ENCODE measurements around the gene RILPL2. TPM values are rescaled to one million over a fixed set of nuclear protein-coding genes. Genes with fewer than 3 reads are reported as not detected.
A peak's percentile ranks its signal among the peaks of the same experiment; 100 is the strongest.
"Not testable (repeated sequence)": the region's sequence is repeated elsewhere in the genome, so short reads cannot be mapped to it uniquely, and the experiment has no call there.

The RILPL2 gene
- total and polyA plus RNA-seq, 3 experiments from 2014 or later, result 8.4 to 27.6 (median 26.9) TPM

- no peak overlapping the region for H3K4me3 Mint-ChIP-seq
- peaks cover 2% of the 10 kb centered on the region for H3K4me1 ChIP-seq (ENCODE audit: insufficient read depth, low read length)
- no peaks in the 10 kb centered on the region for H3K27me3 Mint-ChIP-seq
- DNase-seq, result no peak
- H3K27ac ChIP-seq (ENCODE audit: low read depth, low read length), result no peak overlapping the region
- H3K9me3 ChIP-seq (ENCODE audit: low read length), result no peaks in the 10 kb centered on the region
- H3K27ac Mint-ChIP-seq, result peak overlapping the region in 2 of 8 donors; percentile 48 to 60
- no peaks in the 10 kb centered on the region for H3K27me3 ChIP-seq (ENCODE audit: insufficient read depth, low read length, poor library complexity, severe bottlenecking)
- H3K36me3 ChIP-seq (ENCODE audit: insufficient read depth, low read length), result peaks cover 13% of the 10 kb centered on the region
- no peak overlapping the region for H3K4me3 ChIP-seq (ENCODE audit: low read length)
- H3K36me3 Mint-ChIP-seq, result peaks cover 0 to 53% (median 8%) of the 10 kb centered on the region in 3 donors
- H3K9me3 Mint-ChIP-seq, result no peaks in the 10 kb centered on the region
- POLR2A ChIA-PET, result interaction anchor here (0.5 kb wide), 1 partner anchor 18 kb away, joined by 3 read pairs; no protein-coding TSS in a partner anchor
- peaks cover 26 to 44% (median 43%) of the 10 kb centered on the region in 3 donors for H3K4me1 Mint-ChIP-seq
- CTCF ChIA-PET, result interaction anchor here (0.8 to 1.3 kb wide), 2 partner anchors 17 to 100 kb away, joined by 3 read pairs; no protein-coding TSS in a partner anchor
Measured at GRCh38 chr12:123465084-123465483, 28.6 kb upstream of the RILPL2 start.

- peaks cover 13% of the 10 kb centered on the region for H3K36me3 ChIP-seq (ENCODE audit: insufficient read depth, low read length)
- POLR2A ChIA-PET, result interaction anchor here (0.6 to 0.7 kb wide), 2 partner anchors 85 to 106 kb away, joined by 3 to 4 read pairs; no protein-coding TSS in a partner anchor
- H3K27me3 ChIP-seq (ENCODE audit: insufficient read depth, low read length, poor library complexity, severe bottlenecking); H3K9me3 ChIP-seq (ENCODE audit: low read length); H3K4me3 ChIP-seq (ENCODE audit: low read length); H3K27ac ChIP-seq (ENCODE audit: low read depth, low read length); H3K27me3 Mint-ChIP-seq; H3K9me3 Mint-ChIP-seq; CTCF ChIA-PET; DNase-seq: not testable (repeated sequence)
- Mint-ChIP-seq H3K4me1 (peaks cover 37 to 56% (median 50%) of the 10 kb centered on the region in 3 donors), H3K27ac (peak overlapping the region in 3 of 8 donors; percentile 58 to 85 (median 76)), H3K36me3 (peaks cover 0 to 55% (median 10%) of the 10 kb centered on the region in 3 donors), H3K4me3 (peak overlapping the region in 1 of 7 donors; percentile 30)
- peaks cover 16% of the 10 kb centered on the region for H3K4me1 ChIP-seq (ENCODE audit: insufficient read depth, low read length)
Measured at GRCh38 chr12:123463174-123463573, 26.7 kb upstream of the RILPL2 start.

GRCh38 chr12:123457980-123458779 is 21.7 kb upstream of the RILPL2 start, which contains the start of gene SNRNP35:
SNRNP35 (plus strand) TSS chr12:123458139; CDS start chr12:123465541, 7,402 bp downstream.
- Mint-ChIP-seq H3K4me3 (peak within 1 kb of the TSS; percentile 97 to 100 (median 100)), H3K27ac (peak within 1 kb of the TSS; percentile 98 to 100 (median 100)), H3K36me3 (peaks cover 0 to 22% (median 6%) of the 10 kb centered on the region in 3 donors), H3K9me3 (no peaks in the 10 kb centered on the region), H3K4me1 (peaks cover 27 to 37% (median 31%) of the 10 kb centered on the region in 3 donors), H3K27me3 (no peaks in the 10 kb centered on the region)
- Histone ChIP-seq H3K27me3 (ENCODE audit: insufficient read depth, low read length, poor library complexity, severe bottlenecking) (no peaks in the 10 kb centered on the region), H3K4me3 (ENCODE audit: low read length) (peak within 1 kb of the TSS; percentile 98), H3K9me3 (ENCODE audit: low read length) (no peaks in the 10 kb centered on the region), H3K4me1 (ENCODE audit: insufficient read depth, low read length) (peaks cover 16% of the 10 kb centered on the region), H3K36me3 (ENCODE audit: insufficient read depth, low read length) (no peaks in the 10 kb centered on the region), H3K27ac (ENCODE audit: low read depth, low read length) (peak within 1 kb of the TSS; percentile 98)
- peak; percentile 79 to 91 (median 85) for DNase-seq
- CTCF ChIA-PET, result interaction anchor here (0.6 to 2.7 kb wide), 10 partner anchors 10 to 256 kb away, joined by 3 to 9 read pairs (median 4); partner anchors contain the start of gene SBNO1
- POLR2A ChIA-PET, result interaction anchor here (0.8 to 3.4 kb wide), 16 partner anchors 8 to 1668 kb away, joined by 3 to 36 read pairs (median 4); partner anchors contain the start of genes KMT5A, RILPL2 and SBNO1

- CTCF ChIA-PET, result no interaction called here
- H3K27me3 ChIP-seq (ENCODE audit: insufficient read depth, low read length, poor library complexity, severe bottlenecking), result no peaks in the 10 kb centered on the region
- Mint-ChIP-seq H3K4me1 (peaks cover 12 to 15% (median 14%) of the 10 kb centered on the region in 3 donors), H3K4me3 (peak overlapping the region in 1 of 7 donors; percentile 51), H3K9me3 (no peaks in the 10 kb centered on the region), H3K27me3 (no peaks in the 10 kb centered on the region), H3K36me3 (peaks cover 0 to 5% (median 0%) of the 10 kb centered on the region in 3 donors), H3K27ac (peak overlapping the region in 1 of 8 donors; percentile 84)
- no peak overlapping the region for H3K27ac ChIP-seq (ENCODE audit: low read depth, low read length)
- no peaks in the 10 kb centered on the region for H3K9me3 ChIP-seq (ENCODE audit: low read length)
- no peaks in the 10 kb centered on the region for H3K4me1 ChIP-seq (ENCODE audit: insufficient read depth, low read length)
- DNase-seq, result peak in 2 of 5 donors; percentile 49 to 51
- no peak overlapping the region for H3K4me3 ChIP-seq (ENCODE audit: low read length)
- H3K36me3 ChIP-seq (ENCODE audit: insufficient read depth, low read length), result no peaks in the 10 kb centered on the region
- POLR2A ChIA-PET, result no interaction called here
Measured at GRCh38 chr12:123453165-123453564, 16.7 kb upstream of the RILPL2 start.

- H3K27ac ChIP-seq (ENCODE audit: low read depth, low read length); H3K4me1 ChIP-seq (ENCODE audit: insufficient read depth, low read length); H3K36me3 ChIP-seq (ENCODE audit: insufficient read depth, low read length); H3K9me3 Mint-ChIP-seq; H3K9me3 ChIP-seq (ENCODE audit: low read length); H3K4me3 ChIP-seq (ENCODE audit: low read length); H3K27me3 Mint-ChIP-seq; H3K36me3 Mint-ChIP-seq; H3K27me3 ChIP-seq (ENCODE audit: insufficient read depth, low read length, poor library complexity, severe bottlenecking): not testable (repeated sequence)
- H3K4me1 Mint-ChIP-seq, result peaks cover 11 to 14% (median 12%) of the 10 kb centered on the region in 3 donors
- DNase-seq, result peak in 1 of 5 donors; percentile 38
- peak overlapping the region in 1 of 7 donors; percentile 34 for H3K4me3 Mint-ChIP-seq
- CTCF ChIA-PET, result interaction anchor here (0.8 to 1.4 kb wide), 3 partner anchors 14 to 24 kb away, joined by 3 to 4 read pairs (median 4); no protein-coding TSS in a partner anchor
- POLR2A ChIA-PET, result interaction anchor here (0.6 to 1.2 kb wide), 6 partner anchors 16 to 138 kb away, joined by 3 to 5 read pairs (median 3); no protein-coding TSS in a partner anchor
- H3K27ac Mint-ChIP-seq, result peak overlapping the region in 3 of 8 donors; percentile 33 to 75 (median 45)
Measured at GRCh38 chr12:123452276-123452550, 15.7 kb upstream of the RILPL2 start.

GRCh38 chr12:123450636-123451035 is 14.2 kb upstream of the RILPL2 start:
- POLR2A ChIA-PET, result interaction anchor here (0.6 to 0.7 kb wide), 3 partner anchors 8 to 87 kb away, joined by 3 to 4 read pairs (median 4); no protein-coding TSS in a partner anchor
- H3K36me3 ChIP-seq (ENCODE audit: insufficient read depth, low read length), result no peaks in the 10 kb centered on the region
- DNase-seq, result peak in 1 of 5 donors; percentile 23
- Mint-ChIP-seq H3K27ac (peak overlapping the region in 3 of 8 donors; percentile 47 to 75 (median 57)), H3K4me3 (peak overlapping the region in 2 of 7 donors; percentile 12 to 19), H3K9me3 (no peaks in the 10 kb centered on the region), H3K27me3 (no peaks in the 10 kb centered on the region), H3K36me3 (peaks cover 0 to 2% (median 0%) of the 10 kb centered on the region in 3 donors), H3K4me1 (peaks cover 16 to 21% (median 20%) of the 10 kb centered on the region in 3 donors)
- no peak overlapping the region for H3K27ac ChIP-seq (ENCODE audit: low read depth, low read length)
- no peak overlapping the region for H3K4me3 ChIP-seq (ENCODE audit: low read length)
- peaks cover 14% of the 10 kb centered on the region for H3K4me1 ChIP-seq (ENCODE audit: insufficient read depth, low read length)
- CTCF ChIA-PET, result no interaction called here
- H3K9me3 ChIP-seq (ENCODE audit: low read length), result no peaks in the 10 kb centered on the region
- H3K27me3 ChIP-seq (ENCODE audit: insufficient read depth, low read length, poor library complexity, severe bottlenecking), result no peaks in the 10 kb centered on the region

- no peaks in the 10 kb centered on the region for H3K9me3 ChIP-seq (ENCODE audit: low read length)
- H3K27me3 ChIP-seq (ENCODE audit: insufficient read depth, low read length, poor library complexity, severe bottlenecking), result no peaks in the 10 kb centered on the region
- CTCF ChIA-PET, result no interaction called here
- no peaks in the 10 kb centered on the region for H3K36me3 ChIP-seq (ENCODE audit: insufficient read depth, low read length)
- no peak overlapping the region for H3K27ac ChIP-seq (ENCODE audit: low read depth, low read length)
- H3K4me1 ChIP-seq (ENCODE audit: insufficient read depth, low read length), result peaks cover 14% of the 10 kb centered on the region
- Mint-ChIP-seq H3K27me3 (no peaks in the 10 kb centered on the region), H3K4me1 (peaks cover 17 to 24% (median 22%) of the 10 kb centered on the region in 3 donors), H3K9me3 (no peaks in the 10 kb centered on the region), H3K27ac (peak overlapping the region in 6 of 8 donors; percentile 41 to 85 (median 76)), H3K4me3 (no peak overlapping the region), H3K36me3 (peaks cover 0 to 2% (median 0%) of the 10 kb centered on the region in 3 donors)
- no peak overlapping the region for H3K4me3 ChIP-seq (ENCODE audit: low read length)
- POLR2A ChIA-PET, result interaction anchor here (0.6 kb wide), 1 partner anchor 8 kb away, joined by 5 read pairs; the partner anchor contains the start of gene SNRNP35
- DNase-seq, result no peak
Measured at GRCh38 chr12:123449856-123450255, 13.4 kb upstream of the RILPL2 start.

All from CD8-positive, alpha-beta memory T cell (primary cell).